GM18511 (cell line): ENCODE measurements around the gene CAMKMT.

ENCODE experiments used
- ATAC-seq: cut with Tn5 transposase; IDR thresholded peaks from one replicate; pipeline ENCODE4 v1.9.1; 2021; ENCODE audit warnings: mild to moderate bottlenecking, moderate library complexity; ENCODE audit not compliant: unreplicated experiment

CAMKMT gene

DNA sequence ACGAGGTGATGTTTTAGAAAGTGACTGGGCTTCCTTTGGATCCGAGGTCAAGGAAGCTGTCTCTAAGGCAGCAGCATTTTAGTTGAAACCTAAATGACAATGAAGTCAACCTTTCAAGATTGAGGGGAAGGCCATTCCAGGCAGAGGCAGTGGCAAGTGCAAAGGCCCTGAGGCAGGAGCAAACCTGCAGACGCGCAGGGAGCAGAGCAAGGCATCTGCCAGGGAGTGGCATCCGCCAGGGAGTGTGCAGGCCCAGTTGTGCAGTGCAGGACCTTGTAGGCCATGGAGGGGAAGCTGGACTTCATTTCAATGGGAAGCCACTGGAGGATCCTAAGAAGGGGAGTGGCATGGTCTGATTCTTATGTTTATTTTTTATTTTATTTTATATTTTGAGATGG is 425.1 kb downstream of the CAMKMT start:
- ATAC-seq: no peak

- no peak for ATAC-seq
These were observed 425.9 kb downstream of the CAMKMT start for GRCh38 chr2:44787663-44788062.

- no peak for ATAC-seq
These were observed 427.7 kb downstream of the CAMKMT start for GRCh38 chr2:44789446-44789845.

DNA sequence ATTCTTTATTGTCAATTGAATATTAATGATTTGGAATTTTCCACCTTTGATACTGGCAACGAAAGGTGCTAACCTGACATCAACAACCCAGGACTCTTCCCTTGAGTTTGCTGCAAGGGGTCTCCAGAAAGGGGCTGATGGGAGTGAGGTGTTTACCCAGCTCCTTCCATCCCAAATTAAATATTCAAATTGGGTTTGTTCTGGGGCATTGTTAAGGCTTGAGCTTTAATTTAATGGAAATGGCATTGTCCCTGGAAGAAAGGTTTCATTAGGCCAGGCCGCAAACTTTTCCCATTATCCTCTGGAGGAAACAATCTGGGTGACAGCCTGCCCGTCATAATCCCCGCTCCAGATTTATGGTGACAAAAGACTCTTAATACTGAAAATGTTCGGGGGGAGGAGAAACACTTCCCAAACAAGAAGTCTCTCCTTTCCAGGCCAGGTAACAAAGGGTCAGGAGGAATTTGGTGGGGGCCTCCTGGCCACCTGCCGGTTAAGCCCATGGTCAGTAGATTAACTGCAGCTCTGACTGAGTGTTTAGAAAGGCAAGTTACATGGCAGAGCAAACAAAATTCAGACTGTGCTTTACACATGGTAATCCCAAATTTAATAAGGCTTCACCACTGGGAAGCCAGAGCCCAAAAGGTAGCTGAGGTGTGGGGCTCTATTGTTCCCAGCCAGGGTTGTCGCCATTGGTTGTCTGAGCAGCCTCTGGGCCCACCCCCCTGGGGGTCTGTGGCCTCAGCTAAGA is 428.4 kb downstream of the CAMKMT start:
- no peak for ATAC-seq

DNA sequence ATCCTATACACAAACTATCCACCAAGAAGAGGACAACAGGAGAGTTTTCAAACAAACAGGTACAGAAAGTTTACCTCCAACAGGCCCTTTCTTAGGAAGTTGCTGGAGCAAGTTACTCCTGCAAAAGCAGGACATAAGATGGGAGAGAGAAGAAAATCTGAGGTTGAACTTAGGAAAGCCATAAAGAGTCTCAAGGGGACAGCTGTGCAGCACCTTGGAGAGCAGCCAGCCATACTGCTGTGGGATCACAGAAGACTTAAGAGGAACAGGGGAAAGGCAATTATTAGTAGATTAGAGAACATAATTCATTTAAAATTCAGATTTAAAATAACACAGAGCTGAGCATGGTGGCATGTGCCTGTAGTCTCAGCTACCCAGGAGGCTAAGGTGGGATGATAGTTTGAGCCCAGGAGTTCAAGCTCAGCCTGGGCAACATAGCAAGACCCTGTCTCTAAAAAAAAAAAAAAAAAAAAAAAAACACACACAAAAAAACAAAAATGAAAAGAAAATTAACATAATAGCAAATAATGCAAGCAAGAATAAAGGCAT is 431.6 kb downstream of the CAMKMT start:
- ATAC-seq: no peak

GRCh38 chr2:44796771-44797170 is 435.0 kb downstream of the CAMKMT start:
- ATAC-seq: no peak

DNA sequence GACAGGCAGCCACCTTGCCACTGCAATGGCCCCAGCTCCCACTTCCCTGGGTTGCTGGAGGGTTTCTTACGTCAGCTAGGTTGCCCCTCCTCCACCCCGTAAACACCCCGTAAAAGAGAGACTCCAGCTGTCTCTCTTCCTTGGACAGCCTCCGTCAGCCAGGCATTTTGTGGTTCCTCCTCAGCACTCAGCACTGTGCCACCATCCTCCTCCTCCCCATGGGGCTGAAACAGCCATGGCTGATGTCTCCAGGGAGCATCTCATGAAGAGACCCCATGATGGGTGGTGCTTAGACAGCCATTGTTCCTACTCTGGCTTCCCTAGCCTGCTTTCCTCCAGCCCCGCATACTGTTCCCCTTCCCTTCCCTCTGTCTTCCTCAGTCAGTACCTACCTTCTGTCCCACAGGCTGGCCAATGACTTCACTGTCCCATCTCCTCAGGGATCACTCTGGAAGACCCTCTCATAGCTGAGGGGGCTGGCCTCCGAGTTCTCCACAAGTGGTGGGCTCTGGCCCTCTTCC is 436.5 kb downstream of the CAMKMT start:
- no peak for ATAC-seq

GRCh38 chr2:44799105-44799504 is 437.4 kb downstream of the CAMKMT start:
- no peak for ATAC-seq

- no peak for ATAC-seq
These were observed 438.0 kb downstream of the CAMKMT start for GRCh38 chr2:44799754-44800153.

DNA sequence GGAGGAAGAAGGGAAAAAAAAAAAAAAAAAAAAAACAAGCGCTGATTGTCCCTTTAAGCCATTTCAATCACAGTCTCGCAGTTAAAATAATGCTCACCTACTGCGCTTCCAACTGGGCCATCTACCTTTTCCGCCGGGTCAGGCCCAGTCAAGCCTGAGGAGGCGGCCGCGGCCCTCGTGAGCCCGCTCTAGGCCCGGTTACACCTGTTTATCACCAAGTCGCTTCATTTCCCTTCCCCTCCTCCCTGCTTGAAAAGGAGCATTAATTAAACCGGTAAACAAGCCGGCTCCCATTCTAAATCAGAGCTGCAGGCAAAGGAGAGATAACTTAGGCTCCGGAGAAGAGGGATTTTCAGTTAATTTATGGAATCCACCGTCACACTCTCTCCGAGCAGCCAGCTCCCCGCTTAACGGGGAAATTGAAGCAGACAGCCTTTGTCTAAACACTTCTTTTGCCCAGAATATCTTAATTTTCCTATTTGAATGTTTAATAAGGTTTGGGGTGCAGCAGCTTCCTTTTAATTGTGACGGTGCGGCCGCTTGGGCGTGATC is 439.6 kb downstream of the CAMKMT start:
- no peak for ATAC-seq

- no peak for ATAC-seq
These were observed 440.4 kb downstream of the CAMKMT start for GRCh38 chr2:44801841-44802776.

DNA sequence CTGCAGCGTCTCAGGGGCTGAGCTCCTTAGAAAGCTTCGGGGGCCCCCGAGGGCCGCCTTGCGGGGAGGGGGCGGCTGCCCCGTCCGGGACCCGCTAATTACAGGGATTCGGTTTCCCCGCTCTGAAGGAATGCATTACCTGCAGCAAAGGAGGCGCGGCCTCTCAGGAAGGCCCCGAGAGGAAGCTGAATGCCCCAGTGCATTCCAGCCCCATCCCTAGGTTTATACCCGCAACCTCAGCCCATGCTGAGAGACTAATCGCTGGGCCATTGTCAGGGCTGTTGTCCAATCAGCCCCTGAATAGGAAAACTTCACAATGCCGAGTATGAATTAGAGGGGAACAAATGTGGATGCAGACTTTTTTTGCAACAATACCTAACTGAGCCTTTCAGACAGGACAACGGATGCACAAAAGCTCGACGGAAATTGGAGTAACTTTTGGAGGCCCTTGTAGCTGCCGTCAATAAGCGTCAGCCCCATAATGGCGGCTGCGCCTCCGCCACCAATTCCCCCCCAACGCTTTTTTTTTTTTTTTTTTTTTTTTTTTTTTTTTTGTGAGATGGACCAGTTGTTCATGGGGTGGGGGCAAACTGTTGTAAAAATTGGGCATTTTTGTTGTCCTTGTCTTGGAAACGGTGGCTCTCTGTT is 441.2 kb downstream of the CAMKMT start:
- no peak for ATAC-seq

DNA sequence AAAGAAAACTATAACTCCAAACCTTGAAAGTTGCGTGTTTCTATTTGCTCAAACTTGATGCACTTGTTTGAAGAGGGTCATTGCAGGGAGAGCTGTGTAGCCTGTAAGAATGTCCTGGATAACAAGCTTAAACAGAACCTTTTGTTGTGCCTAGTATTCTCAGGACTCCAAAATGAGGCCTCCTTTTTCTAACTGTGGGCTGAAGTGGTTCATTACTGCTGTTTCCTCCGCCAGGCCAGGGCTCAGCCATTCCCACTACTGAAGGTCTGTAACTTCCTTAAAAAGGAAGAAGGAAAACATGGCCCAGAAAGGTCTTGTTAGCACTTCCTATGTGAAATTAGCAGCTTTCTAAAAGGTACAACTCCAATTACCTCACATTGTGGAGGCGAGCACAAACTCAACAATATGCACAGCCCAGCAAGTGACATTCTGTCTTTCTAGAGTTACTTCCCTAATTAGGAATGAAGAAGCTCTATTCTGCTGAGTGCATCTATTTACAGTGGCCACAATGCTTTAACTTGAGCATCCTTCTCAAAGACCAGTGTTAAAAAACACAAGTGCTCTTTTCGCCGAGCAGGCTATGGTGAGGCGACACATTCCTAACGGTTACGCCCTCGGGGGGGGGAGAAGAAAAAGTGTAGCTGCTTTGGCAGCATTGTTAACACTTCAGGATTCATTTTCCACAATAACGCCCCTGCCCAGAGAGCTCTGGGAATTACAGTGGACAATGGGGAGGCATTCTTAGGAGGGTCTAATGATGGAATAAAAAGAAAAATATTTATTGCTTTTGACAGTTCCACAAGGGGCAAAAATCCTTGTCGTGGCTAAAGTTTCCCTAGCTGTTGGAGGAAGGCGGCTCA is 442.9 kb downstream of the CAMKMT start:
- ATAC-seq: no peak

GRCh38 chr2:44805401-44806235 is 443.9 kb downstream of the CAMKMT start:
- no peak for ATAC-seq

- ATAC-seq: no peak
These were observed 445.7 kb downstream of the CAMKMT start for GRCh38 chr2:44807201-44808025.

GRCh38 chr2:44810892-44811530 is 449.3 kb downstream of the CAMKMT start:
- ATAC-seq: no peak

DNA sequence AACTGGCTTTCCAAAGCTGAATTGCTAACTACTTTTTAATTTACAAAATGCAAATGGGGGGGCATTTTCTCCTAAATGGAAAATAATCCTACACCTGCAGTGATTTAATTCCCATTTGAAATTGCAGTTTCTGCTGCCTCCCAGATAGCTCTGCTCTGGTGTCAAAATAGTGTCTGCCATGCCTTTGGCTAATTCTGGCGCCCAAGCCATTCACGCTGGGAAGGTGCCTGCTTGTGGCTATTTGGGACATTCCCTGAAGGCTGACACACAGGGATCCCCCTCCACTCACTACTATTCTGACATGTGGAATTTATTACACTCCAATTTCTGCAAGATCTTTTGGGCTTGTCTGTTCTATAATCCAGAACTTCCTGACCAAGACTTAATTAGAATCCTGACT is 451.4 kb downstream of the CAMKMT start:
- ATAC-seq: no peak

DNA sequence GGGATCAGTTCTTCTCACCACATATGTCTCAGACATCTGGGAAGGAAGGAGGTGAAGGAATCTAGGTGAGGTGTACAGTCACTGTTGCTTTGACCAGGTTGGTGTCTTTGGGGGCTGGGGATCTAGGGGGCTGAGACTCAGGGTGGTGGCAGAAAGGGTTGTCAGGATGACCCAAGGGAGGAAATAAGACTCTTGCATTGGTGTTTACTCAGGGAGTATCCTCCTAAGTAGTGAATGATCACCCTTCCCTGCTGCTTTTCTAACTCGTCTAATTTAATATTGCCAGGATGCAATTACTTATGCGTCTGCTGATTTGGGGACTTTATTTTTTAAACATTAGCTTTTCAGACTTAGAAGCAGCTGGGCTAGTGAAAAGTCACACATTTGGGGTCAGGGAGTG is 451.9 kb downstream of the CAMKMT start:
- no peak for ATAC-seq
